HCT116 (cell line): ENCODE measurements around the gene GALNT16. TPM values are rescaled to one million over a fixed set of nuclear protein-coding genes. Genes with fewer than 3 reads are reported as not detected.

Source experiments
- ATAC-seq: fragments of 200-7000 bp; cut with Tn5 transposase; 2 replicates; pipeline ENCODE4 v1.9.1; 2020; ENCODE audit warnings: mild to moderate bottlenecking, moderate library complexity
- BruUV-seq: library from RNA; stranded (reverse); fragments of 400-500 nt; replicated peaks from 2 replicates; lab custom pipeline; 2021; lab: Mats Ljungman, UMichigan
- CTCF ChIA-PET: fragments of 300-600 bp; sonication (Branson Sonifier 250); formaldehyde crosslinking; loops from one replicate; lab custom pipeline; 2021; ENCODE audit warnings: antibody characterized with exemption; lab: Charles Lee
- POLR2A ChIA-PET: fragments of 300-600, 350-600 bp; sonication (Branson Sonifier 250); formaldehyde crosslinking; loops from one replicate; lab custom pipeline; 2021; ENCODE audit warnings: antibody characterized with exemption; lab: Charles Lee
- RAD21 ChIA-PET, 2 experiments: fragments of 300-600 bp; sonication (Branson Sonifier 250); formaldehyde crosslinking; loops; one replicate each; lab custom pipeline; 2023; ENCODE audit warnings: low total read pairs in 2 of 2; ENCODE audit not compliant: uncharacterized antibody in 2 of 2, unreplicated experiment in 2 of 2, low non-redundant PET in 1 of 2; lab: Charles Lee
- DNase-seq: peaks from one replicate; pipeline ENCODE4 v3.0.0-alpha.2; 2010; ENCODE audit warnings: low read depth, low spot score
- H2AFZ ChIP-seq: fragments of 200-600 bp; shearing (Covaris generic), sonication (generic); 2 replicates; pipeline ENCODE4 v1.6.1; 2017; ENCODE audit warnings: low read depth, mixed run types, mixed read lengths, antibody characterized with exemption, low read length; ENCODE audit not compliant: poor library complexity, severe bottlenecking
- H3K27ac ChIP-seq: 2 replicates; pipeline ENCODE4 v1.5.1; 2012; ENCODE audit warnings: low read depth, low read length
- H3K27me3 ChIP-seq: fragments of 200-600 bp; sonication (generic); 2 replicates; pipeline ENCODE4 v1.6.1; 2016; ENCODE audit warnings: mixed run types, low read length, mixed read lengths; ENCODE audit not compliant: insufficient read depth
- H3K36me3 ChIP-seq, 2 experiments: fragments of 200-500 bp in 1 of 2; fragments of 200-600 bp in 1 of 2; sonication (Bioruptor generic) in 1 of 2; sonication (generic) in 1 of 2; 2 replicates each; pipeline versions ENCODE4 v1.5.1 to v1.6.1; 2014 to 2016; ENCODE audit warnings: low read length in 2 of 2, inconsistent platforms in 1 of 2, mixed read lengths in 1 of 2, mixed run types in 1 of 2; ENCODE audit not compliant: insufficient read depth in 2 of 2, control insufficient read depth in 1 of 2
- H3K4me1 ChIP-seq, 2 experiments: fragments of 200-600 bp in 1 of 2; sonication (generic) in 1 of 2; 2 replicates each; pipeline versions ENCODE4 v1.5.1 to v1.6.1; 2012 to 2017; ENCODE audit warnings: low read length in 2 of 2, inconsistent platforms in 1 of 2, mild to moderate bottlenecking in 1 of 2, mixed read lengths in 1 of 2, mixed run types in 1 of 2, moderate library complexity in 1 of 2; ENCODE audit not compliant: insufficient read depth in 2 of 2, control insufficient read depth in 1 of 2
- H3K4me2 ChIP-seq: fragments of 200-600 bp; sonication (generic); 2 replicates; pipeline ENCODE4 v1.6.1; 2017; ENCODE audit warnings: mixed run types, low read length, mixed read lengths
- H3K4me3 ChIP-seq, 2 experiments: fragments of 200-600 bp in 1 of 2; sonication (generic) in 1 of 2; replicated peaks in 1 of 2; 2 replicates each; pipeline ENCODE4 v1.5.1; 2011 to 2016; ENCODE audit warnings: low read length in 2 of 2, control low read depth in 1 of 2, low read depth in 1 of 2, mild to moderate bottlenecking in 1 of 2, mixed read lengths in 1 of 2, mixed run types in 1 of 2
- H3K79me2 ChIP-seq: fragments of 200-600 bp; sonication (generic); 2 replicates; pipeline ENCODE4 v1.6.1; 2017; ENCODE audit warnings: mild to moderate bottlenecking, mixed run types, low read length, moderate library complexity, mixed read lengths; ENCODE audit not compliant: insufficient read depth
- H3K9ac ChIP-seq: fragments of 200-600 bp; sonication (generic); 2 replicates; pipeline ENCODE4 v1.6.1; 2016; ENCODE audit warnings: low read length, mixed read lengths
- H3K9me2 ChIP-seq: fragments of 200-600 bp; sonication (generic), shearing (Covaris generic); 2 replicates; pipeline ENCODE4 v1.6.1; 2017; ENCODE audit warnings: mixed run types, mild to moderate bottlenecking, moderate library complexity; ENCODE audit not compliant: insufficient read depth
- H3K9me3 ChIP-seq, 2 experiments: fragments of 200-500 bp in 1 of 2; fragments of 200-600 bp in 1 of 2; sonication (Bioruptor generic) in 1 of 2; sonication (generic) in 1 of 2; 2 replicates each; pipeline ENCODE4 v1.6.1; 2014 to 2017; ENCODE audit warnings: low read length in 2 of 2, mixed read lengths in 2 of 2, inconsistent platforms in 1 of 2, low read depth in 1 of 2, mild to moderate bottlenecking in 1 of 2, mixed run types in 1 of 2, moderate library complexity in 1 of 2; ENCODE audit not compliant: control insufficient read depth in 1 of 2, insufficient read depth in 1 of 2
- H4K20me1 ChIP-seq: fragments of 200-600 bp; sonication (generic), shearing (Covaris generic); 2 replicates; pipeline ENCODE4 v1.6.1; 2017; ENCODE audit warnings: mixed run types, mild to moderate bottlenecking, moderate library complexity; ENCODE audit not compliant: insufficient read depth
- ATF3 ChIP-seq: IDR thresholded peaks from 2 replicates; pipeline ENCODE4 v1.6.1; 2012
- CBX3 ChIP-seq: IDR thresholded peaks from 2 replicates; pipeline ENCODE4 v1.6.1; 2012; ENCODE audit warnings: low read depth
- CTCF ChIP-seq, 3 experiments: fragments of 200-600 bp in 1 of 3; sonication (generic) in 1 of 3; IDR thresholded peaks in 2 of 3; conservative IDR thresholded peaks in 1 of 3; 2 replicates each; pipeline ENCODE4 v1.5.1; 2012 to 2017; ENCODE audit warnings: low read depth in 2 of 3, low read length in 2 of 3, antibody characterized with exemption in 1 of 3, borderline replicate concordance in 1 of 3, control low read depth in 1 of 3, mild to moderate bottlenecking in 1 of 3, mixed read lengths in 1 of 3, mixed run types in 1 of 3, moderate library complexity in 1 of 3; ENCODE audit not compliant: insufficient read depth in 1 of 3
- ELF1 ChIP-seq: IDR thresholded peaks from 2 replicates; pipeline ENCODE4 v1.6.1; 2012; ENCODE audit warnings: low read depth, borderline replicate concordance
- EZH2 ChIP-seq: fragments of 200-600 bp; sonication (generic); IDR thresholded peaks from 2 replicates; pipeline ENCODE4 v1.6.1; 2017; ENCODE audit warnings: antibody characterized with exemption, mixed run types
- EZH2phosphoT487 ChIP-seq: fragments of 200-600 bp; IDR thresholded peaks from 2 replicates; pipeline ENCODE4 v1.6.1; 2018; ENCODE audit warnings: antibody characterized with exemption, borderline replicate concordance
- FOSL1 ChIP-seq: IDR thresholded peaks from 2 replicates; pipeline ENCODE4 v1.6.1; 2012; ENCODE audit warnings: low read depth
- JUND ChIP-seq: IDR thresholded peaks from 2 replicates; pipeline ENCODE4 v1.6.1; 2012
- POLR2AphosphoS5 ChIP-seq: IDR thresholded peaks from 2 replicates; pipeline ENCODE4 v1.6.1; 2011; ENCODE audit warnings: mild to moderate bottlenecking, low read depth, low read length, moderate library complexity
- SIN3A ChIP-seq: IDR thresholded peaks from 2 replicates; pipeline ENCODE4 v1.6.1; 2012; ENCODE audit warnings: low read depth
- SP1 ChIP-seq: IDR thresholded peaks from 2 replicates; pipeline ENCODE4 v1.6.1; 2012; ENCODE audit warnings: low read depth
- SRF ChIP-seq: IDR thresholded peaks from 2 replicates; pipeline ENCODE4 v1.6.1; 2012; ENCODE audit warnings: low read depth
- ZFX ChIP-seq: fragments of 450-650 bp; IDR thresholded peaks from 2 replicates; pipeline ENCODE4 v1.6.1; 2017
- ZNF274 ChIP-seq: fragments of 200-500 bp; sonication (Bioruptor generic); IDR thresholded peaks from 2 replicates; pipeline ENCODE4 v1.6.1; 2014; ENCODE audit warnings: mild to moderate bottlenecking, low read depth, low read length, inconsistent platforms
- intact Hi-C: fragments of 100-400 bp; cut with micrococcal nuclease; formaldehyde crosslinking; loops from 2 replicates; pipeline ENCODE4 v1.10.0; 2022
- total RNA-seq: library from RNA; stranded (reverse); gene quantifications from one replicate; pipeline ENCODE4 v1.2.1, GENCODE V29; 2021; ENCODE audit not compliant: unreplicated experiment

Gene GALNT16
- total RNA-seq, 1 experiment from 2014 or later, result 0.32 TPM

DNA sequence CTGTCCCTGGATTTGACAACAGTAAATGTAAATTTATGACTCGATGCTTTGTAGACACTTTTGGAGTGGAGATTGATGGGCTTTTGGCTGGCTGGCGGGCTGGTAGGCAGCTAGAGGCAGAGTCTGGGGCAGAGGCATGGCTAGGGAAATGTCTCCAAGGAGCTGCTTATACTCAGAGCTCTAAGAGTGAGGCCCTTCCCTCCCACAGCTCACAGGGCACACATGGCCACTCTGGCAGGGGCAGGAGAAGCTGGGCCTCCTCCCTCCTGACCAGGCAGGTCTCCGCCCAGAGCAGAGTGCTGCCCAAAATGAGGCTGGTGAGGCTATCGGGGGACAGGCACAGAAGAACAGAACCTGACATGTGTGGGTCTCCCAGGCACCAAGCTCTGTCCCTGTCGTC is 67.5 kb downstream of the GALNT16 start:
- H3K4me3 ChIP-seq, result no peak overlapping the region
- no peak overlapping the region for H2AFZ ChIP-seq
- BruUV-seq, result no TSS peak
- ChIA-PET CTCF (no interaction called here), RAD21 (no interaction called here), POLR2A (no interaction called here)
- H3K4me1 ChIP-seq, result no peaks in the 10 kb centered on the region
- DNase-seq (no peak), ATAC-seq (no peak)
- H4K20me1 ChIP-seq, result no peaks in the 10 kb centered on the region
- intact Hi-C loops, result no loop called here
- no peak for TF ChIP-seq ELF1
- TF ChIP-seq SRF, result no peak
- no peak for TF ChIP-seq SIN3A
- TF ChIP-seq EZH2phosphoT487, result no peak
- H3K9me3 ChIP-seq, result no peaks in the 10 kb centered on the region
- H3K4me2 ChIP-seq, result no peak overlapping the region
- H3K27ac ChIP-seq, result no peak overlapping the region
- no peak overlapping the region for H3K9ac ChIP-seq
- no peaks in the 10 kb centered on the region for H3K36me3 ChIP-seq
- H3K79me2 ChIP-seq, result no peaks in the 10 kb centered on the region
- no peaks in the 10 kb centered on the region for H3K9me2 ChIP-seq
- H3K27me3 ChIP-seq, result no peaks in the 10 kb centered on the region

DNA sequence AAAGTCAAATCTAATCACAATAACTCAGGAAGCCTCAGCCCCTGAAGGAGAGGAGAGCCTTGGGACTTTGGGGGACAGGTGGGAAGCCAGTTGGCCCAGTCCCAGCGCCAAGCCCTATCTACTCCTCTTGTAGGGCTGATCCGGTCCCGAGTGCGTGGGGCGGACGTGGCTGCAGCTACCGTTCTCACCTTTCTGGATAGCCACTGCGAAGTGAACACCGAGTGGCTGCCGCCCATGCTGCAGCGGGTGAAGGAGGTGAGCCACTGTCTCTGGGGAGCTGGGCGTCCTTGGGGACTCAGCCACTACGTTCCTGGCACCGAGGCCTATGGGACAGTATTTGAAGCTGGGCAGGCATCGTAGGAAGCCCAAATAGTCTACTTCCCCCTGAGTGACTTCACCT is 68.4 kb downstream of the GALNT16 start:
- H3K4me3 ChIP-seq, result no peak overlapping the region
- no peaks in the 10 kb centered on the region for H4K20me1 ChIP-seq
- H2AFZ ChIP-seq, result no peak overlapping the region
- ChIA-PET CTCF (no interaction called here), RAD21 (no interaction called here)
- no peaks in the 10 kb centered on the region for H3K9me2 ChIP-seq
- no peaks in the 10 kb centered on the region for H3K79me2 ChIP-seq
- H3K27ac ChIP-seq, result no peak overlapping the region
- H3K9me3 ChIP-seq, result no peaks in the 10 kb centered on the region
- H3K27me3 ChIP-seq, result no peaks in the 10 kb centered on the region
- no peak for TF ChIP-seq SP1
- TF ChIP-seq ZFX, result no peak
- no peak for TF ChIP-seq ATF3
- TF ChIP-seq CBX3, result no peak
- TF ChIP-seq EZH2, result no peak
- TF ChIP-seq ZNF274, result no peak
- TF ChIP-seq CTCF (IDR thresholded peaks at IDR 0.05 in 2 of 3, conservative IDR thresholded peaks at IDR 0.05 in 1 of 3; ENCODE audit: borderline replicate concordance in 1 of 3, insufficient read depth in 1 of 3, low read depth in 2 of 3, low read length in 2 of 3), result no peak
- no peak for TF ChIP-seq SRF
- no peak for TF ChIP-seq POLR2AphosphoS5
- no peak for TF ChIP-seq JUND
- no peak for TF ChIP-seq FOSL1
- TF ChIP-seq, all 23 proteins: peak for 0
- DNase-seq (no peak), ATAC-seq (no peak)
- intact Hi-C loops, result no loop called here
- Histone ChIP-seq H3K4me2 (no peak overlapping the region), H3K4me1 (no peaks in the 10 kb centered on the region), H3K36me3 (no peaks in the 10 kb centered on the region), H3K9ac (no peak overlapping the region)
- POLR2A ChIA-PET, result no interaction called here
- no TSS peak for BruUV-seq
